ENCODE results near the gene CDH2. TPM values are rescaled to one million over a fixed set of nuclear protein-coding genes. Genes with fewer than 3 reads are reported as not detected.

The CDH2 gene
- polyA plus RNA-seq, 6 donors from 2014 or later = not detected

- Mint-ChIP-seq H3K4me3 (no peak overlapping the region), H3K4me1 (peaks cover 0 to 2% (median 0%) of the 10 kb centered on the region in 3 donors), H3K27ac (no peak overlapping the region), H3K36me3 (no peaks in the 10 kb centered on the region), H3K27me3 (no peaks in the 10 kb centered on the region), H3K9me3 (peaks cover 0 to 8% (median 0%) of the 10 kb centered on the region in 7 donors)
- ATAC-seq (ENCODE audit: low read depth in 2 of 2) (no peak), DNase-seq (no peak)
These were observed 96.0 kb downstream of the CDH2 start for GRCh38 chr18:28080876-28081300.

DNA sequence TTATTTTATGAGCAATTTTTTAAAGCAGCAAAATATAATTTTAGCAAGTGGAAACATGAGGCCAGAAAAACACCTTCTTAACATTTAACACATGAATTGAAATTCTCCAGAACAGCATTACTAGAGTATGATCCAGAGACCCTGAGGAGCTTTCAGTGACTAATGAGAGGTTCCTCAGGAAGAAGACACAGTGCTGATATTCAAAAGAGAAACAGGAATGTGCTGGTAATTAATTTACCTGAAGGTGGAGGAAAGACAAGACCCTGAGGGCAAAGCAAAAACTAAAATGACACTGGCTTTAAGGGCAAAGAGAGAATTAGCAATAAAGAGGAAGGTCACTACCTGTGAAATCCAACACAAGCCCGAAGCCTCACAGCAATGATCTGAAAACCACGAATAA, 97.0 kb downstream of the CDH2 start:
- Mint-ChIP-seq H3K27me3 (no peaks in the 10 kb centered on the region), H3K4me3 (no peak overlapping the region), H3K9me3 (peaks cover 0 to 2% (median 0%) of the 10 kb centered on the region in 7 donors), H3K36me3 (no peaks in the 10 kb centered on the region), H3K27ac (no peak overlapping the region), H3K4me1 (peaks cover 0 to 2% (median 0%) of the 10 kb centered on the region in 3 donors)
- ATAC-seq (ENCODE audit: low read depth in 2 of 2) (no peak), DNase-seq (no peak)

DNA sequence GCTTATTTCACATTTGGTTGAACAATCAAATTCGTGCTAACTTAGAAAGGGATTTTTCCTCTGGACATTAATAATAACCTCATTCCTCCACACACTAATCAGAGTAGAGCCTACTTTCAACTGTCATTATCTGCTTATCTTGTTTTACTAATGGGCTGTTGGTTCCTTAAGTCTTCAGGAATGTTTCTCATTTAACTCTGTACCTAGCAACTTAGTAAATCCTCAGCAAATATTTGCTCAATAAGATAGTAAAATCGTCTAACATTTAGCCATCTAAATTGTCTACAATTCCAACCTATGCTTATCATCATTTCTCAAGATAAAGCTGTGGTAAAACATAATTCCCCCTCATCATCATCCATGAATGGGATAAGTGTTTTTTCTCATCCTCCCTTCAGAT, 98.1 kb downstream of the CDH2 start:
- Mint-ChIP-seq H3K27me3 (no peaks in the 10 kb centered on the region), H3K36me3 (no peaks in the 10 kb centered on the region), H3K4me1 (peaks cover 0 to 2% (median 0%) of the 10 kb centered on the region in 3 donors), H3K27ac (no peak overlapping the region), H3K9me3 (peaks cover 0 to 2% (median 0%) of the 10 kb centered on the region in 7 donors), H3K4me3 (no peak overlapping the region)
- no peak for DNase-seq
- ATAC-seq (ENCODE audit: low read depth in 2 of 2) = no peak

DNA sequence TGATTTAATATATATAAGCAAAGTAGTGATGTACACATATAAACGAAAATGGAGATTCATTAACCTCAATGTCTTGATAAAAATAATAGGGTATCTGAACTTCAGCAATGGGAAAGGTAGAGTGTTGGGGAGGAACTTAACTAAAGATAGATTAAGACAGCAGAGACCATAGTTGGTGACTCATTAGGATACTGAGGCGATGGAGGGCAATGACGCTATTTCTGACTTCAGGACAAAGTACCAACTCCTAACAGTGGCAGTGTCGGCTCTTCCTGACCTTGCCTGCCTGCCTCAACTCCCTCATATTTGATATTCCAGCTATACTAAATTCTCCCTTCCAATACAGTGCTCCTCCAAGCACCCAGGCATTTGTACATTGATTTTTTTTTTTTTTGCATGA, 98.6 kb downstream of the CDH2 start:
- peak overlapping the region in 1 of 6 donors; percentile 12 for H3K27ac Mint-ChIP-seq
- peaks cover 0 to 2% (median 0%) of the 10 kb centered on the region in 7 donors for H3K9me3 Mint-ChIP-seq
- ATAC-seq (ENCODE audit: low read depth in 2 of 2) (no peak), DNase-seq (no peak)
- no peak overlapping the region for H3K4me3 Mint-ChIP-seq
- H3K4me1 Mint-ChIP-seq = peaks cover 0 to 2% (median 0%) of the 10 kb centered on the region in 3 donors
- H3K36me3 Mint-ChIP-seq = no peaks in the 10 kb centered on the region
- H3K27me3 Mint-ChIP-seq = no peaks in the 10 kb centered on the region

- H3K4me1 Mint-ChIP-seq = peaks cover 0 to 2% (median 0%) of the 10 kb centered on the region in 3 donors
- H3K27ac Mint-ChIP-seq = no peak overlapping the region
- no peak for DNase-seq
- no peaks in the 10 kb centered on the region for H3K36me3 Mint-ChIP-seq
- H3K9me3 Mint-ChIP-seq = peaks cover 0 to 2% (median 0%) of the 10 kb centered on the region in 7 donors
- H3K27me3 Mint-ChIP-seq = no peaks in the 10 kb centered on the region
- H3K4me3 Mint-ChIP-seq = no peak overlapping the region
- no peak for ATAC-seq (ENCODE audit: low read depth in 2 of 2)
These were observed 101.4 kb downstream of the CDH2 start for GRCh38 chr18:28075501-28075900.

GRCh38 chr18:28074076-28074475, 102.9 kb downstream of the CDH2 start:
- ATAC-seq (ENCODE audit: low read depth in 2 of 2) = no peak

GRCh38 chr18:28073658-28074057, 103.3 kb downstream of the CDH2 start:
- DNase-seq (no peak), ATAC-seq (ENCODE audit: low read depth in 2 of 2) (no peak)
- Mint-ChIP-seq H3K36me3 (no peaks in the 10 kb centered on the region), H3K4me3 (no peak overlapping the region), H3K9me3 (peaks cover 0 to 2% (median 0%) of the 10 kb centered on the region in 7 donors), H3K27me3 (no peaks in the 10 kb centered on the region), H3K27ac (no peak overlapping the region), H3K4me1 (no peaks in the 10 kb centered on the region)

More at GRCh38 chr18:28074076-28074475, 102.9 kb downstream of the CDH2 start:
- no peaks in the 10 kb centered on the region for H3K4me1 Mint-ChIP-seq
- no peak overlapping the region for H3K27ac Mint-ChIP-seq
- H3K27me3 Mint-ChIP-seq = no peaks in the 10 kb centered on the region
- no peak overlapping the region for H3K4me3 Mint-ChIP-seq
- DNase-seq = no peak
- H3K9me3 Mint-ChIP-seq = peaks cover 0 to 2% (median 0%) of the 10 kb centered on the region in 7 donors
- no peaks in the 10 kb centered on the region for H3K36me3 Mint-ChIP-seq

DNA sequence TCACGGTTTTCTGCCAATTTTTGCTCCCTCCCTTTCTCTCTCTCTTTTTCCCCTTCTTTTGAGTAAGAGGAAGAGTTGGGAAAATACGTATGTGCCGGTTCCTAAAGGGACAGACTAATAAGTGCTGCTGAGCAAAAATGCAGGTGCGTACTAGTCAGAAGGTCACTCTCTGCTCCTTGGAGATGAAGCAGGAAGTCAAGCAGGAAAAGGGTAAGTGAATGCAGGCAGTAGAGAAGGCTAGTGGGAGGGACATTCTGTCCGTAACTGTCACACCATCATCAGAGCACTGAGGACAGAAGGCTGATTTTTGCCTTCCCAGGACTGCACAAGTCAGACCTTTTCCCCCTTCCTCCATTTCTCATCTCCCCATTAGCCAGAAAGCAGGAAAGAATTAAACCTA, 105.7 kb downstream of the CDH2 start:
- no peak overlapping the region for H3K27ac Mint-ChIP-seq
- ATAC-seq (ENCODE audit: low read depth in 2 of 2) = no peak

DNA sequence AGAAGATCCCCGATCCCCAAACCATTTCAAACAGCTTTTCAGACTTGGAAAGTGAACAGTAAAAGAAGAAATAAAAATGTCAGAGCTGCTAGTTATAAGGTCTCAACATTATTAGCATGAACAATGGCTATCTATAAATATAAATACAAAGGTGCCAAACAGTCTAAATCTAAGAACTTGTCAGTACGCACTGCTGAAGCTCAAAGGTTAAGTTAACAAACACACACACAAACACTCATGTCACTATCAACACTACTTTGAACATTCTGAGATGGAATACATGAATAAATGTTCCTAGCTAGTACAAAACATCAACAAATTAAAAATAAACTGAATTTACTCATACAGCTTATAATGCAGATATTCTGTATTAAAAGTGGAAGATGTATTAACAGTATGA, 108.7 kb downstream of the CDH2 start:
- Mint-ChIP-seq H3K27me3 (no peaks in the 10 kb centered on the region), H3K27ac (no peak overlapping the region), H3K36me3 (no peaks in the 10 kb centered on the region), H3K4me1 (no peaks in the 10 kb centered on the region), H3K4me3 (no peak overlapping the region), H3K9me3 (peaks cover 0 to 8% (median 3%) of the 10 kb centered on the region in 7 donors)
- no peak for DNase-seq
- no peak for ATAC-seq (ENCODE audit: low read depth in 2 of 2)

More for the DNA sequence above, 105.7 kb downstream of the CDH2 start:
- peaks cover 0 to 7% (median 3%) of the 10 kb centered on the region in 7 donors for H3K9me3 Mint-ChIP-seq
- no peak for DNase-seq
- H3K4me3 Mint-ChIP-seq = no peak overlapping the region
- no peaks in the 10 kb centered on the region for H3K36me3 Mint-ChIP-seq
- no peaks in the 10 kb centered on the region for H3K27me3 Mint-ChIP-seq
- no peaks in the 10 kb centered on the region for H3K4me1 Mint-ChIP-seq

DNA sequence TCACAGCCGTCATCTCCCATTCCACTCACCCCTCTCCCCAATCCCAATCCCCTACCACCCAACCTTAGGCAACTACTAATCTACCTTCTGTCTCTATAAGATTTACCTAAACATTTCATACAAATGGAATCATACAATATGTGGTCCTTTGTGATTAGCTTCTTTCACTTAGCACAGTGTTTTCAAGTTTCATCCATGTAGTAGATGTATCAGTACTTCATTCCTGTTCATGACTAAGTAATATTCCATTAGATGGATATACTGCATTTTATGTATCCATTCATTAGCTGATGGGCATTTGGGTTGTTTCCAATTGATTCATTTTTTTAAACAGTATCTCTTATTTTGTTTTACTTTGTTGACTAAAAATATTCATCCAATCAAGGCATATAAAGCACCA, 109.6 kb downstream of the CDH2 start:
- DNase-seq (no peak), ATAC-seq (ENCODE audit: low read depth in 2 of 2) (no peak)
- Mint-ChIP-seq H3K4me3 (no peak overlapping the region), H3K4me1 (no peaks in the 10 kb centered on the region), H3K9me3 (peaks cover 0 to 8% (median 3%) of the 10 kb centered on the region in 7 donors), H3K27ac (no peak overlapping the region), H3K36me3 (no peaks in the 10 kb centered on the region), H3K27me3 (no peaks in the 10 kb centered on the region)

GRCh38 chr18:28065793-28066186, 111.1 kb downstream of the CDH2 start:
- H3K4me3 Mint-ChIP-seq = no peak overlapping the region
- H3K36me3 Mint-ChIP-seq = no peaks in the 10 kb centered on the region
- no peak for DNase-seq
- peaks cover 0 to 8% (median 5%) of the 10 kb centered on the region in 7 donors for H3K9me3 Mint-ChIP-seq
- ATAC-seq (ENCODE audit: low read depth in 2 of 2) = no peak
- no peak overlapping the region for H3K27ac Mint-ChIP-seq
- no peaks in the 10 kb centered on the region for H3K4me1 Mint-ChIP-seq
- no peaks in the 10 kb centered on the region for H3K27me3 Mint-ChIP-seq

- Mint-ChIP-seq H3K27me3 (no peaks in the 10 kb centered on the region), H3K27ac (no peak overlapping the region), H3K4me3 (no peak overlapping the region), H3K9me3 (peaks cover 0 to 8% (median 5%) of the 10 kb centered on the region in 7 donors), H3K4me1 (no peaks in the 10 kb centered on the region), H3K36me3 (no peaks in the 10 kb centered on the region)
- DNase-seq = no peak
- no peak for ATAC-seq (ENCODE audit: low read depth in 2 of 2)
These were observed 111.7 kb downstream of the CDH2 start for GRCh38 chr18:28065031-28065792.

GRCh38 chr18:28063926-28064325, 113.0 kb downstream of the CDH2 start:
- DNase-seq = no peak
- ATAC-seq (ENCODE audit: low read depth in 2 of 2) = no peak
- Mint-ChIP-seq H3K4me3 (no peak overlapping the region), H3K27ac (no peak overlapping the region), H3K9me3 (peaks cover 0 to 12% (median 5%) of the 10 kb centered on the region in 7 donors), H3K36me3 (no peaks in the 10 kb centered on the region), H3K27me3 (no peaks in the 10 kb centered on the region), H3K4me1 (no peaks in the 10 kb centered on the region)

DNA sequence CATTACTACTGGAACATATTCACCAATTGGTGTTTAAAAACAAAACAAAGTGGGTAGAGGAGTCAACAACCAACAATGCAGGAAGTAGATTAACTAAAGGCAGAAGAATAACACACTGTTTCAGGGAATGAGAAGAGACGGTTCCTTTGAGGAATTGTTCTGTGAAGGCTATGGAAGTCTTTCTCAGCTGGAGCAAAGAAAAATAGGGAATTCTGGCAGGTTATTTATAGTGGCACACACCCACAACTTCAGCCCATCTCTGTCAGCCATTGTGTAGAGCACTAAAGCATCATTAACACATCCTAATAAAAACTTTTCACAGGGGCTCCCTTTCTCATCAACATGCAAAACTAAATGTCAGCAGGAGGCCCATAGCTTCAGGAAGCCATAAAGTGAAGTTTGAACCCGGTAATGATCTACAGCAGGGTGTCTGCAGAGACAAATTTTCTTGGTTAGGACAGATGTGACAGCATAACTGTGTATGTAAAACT, 113.6 kb downstream of the CDH2 start:
- no peak overlapping the region for H3K27ac Mint-ChIP-seq
- H3K4me1 Mint-ChIP-seq = no peaks in the 10 kb centered on the region
- ATAC-seq (ENCODE audit: low read depth in 2 of 2) (no peak), DNase-seq (no peak)
- H3K4me3 Mint-ChIP-seq = no peak overlapping the region
- peaks cover 0 to 12% (median 5%) of the 10 kb centered on the region in 7 donors for H3K9me3 Mint-ChIP-seq
- no peaks in the 10 kb centered on the region for H3K36me3 Mint-ChIP-seq
- no peaks in the 10 kb centered on the region for H3K27me3 Mint-ChIP-seq

All from naive B cell (primary cell).